ENCODE measurements around the gene BBS1. TPM values are rescaled to one million over a fixed set of nuclear protein-coding genes. Genes with fewer than 3 reads are reported as not detected.

The BBS1 gene
- total and polyA plus RNA-seq, 4 donors: 39.8 to 77.1 (median 55.6) TPM

DNA sequence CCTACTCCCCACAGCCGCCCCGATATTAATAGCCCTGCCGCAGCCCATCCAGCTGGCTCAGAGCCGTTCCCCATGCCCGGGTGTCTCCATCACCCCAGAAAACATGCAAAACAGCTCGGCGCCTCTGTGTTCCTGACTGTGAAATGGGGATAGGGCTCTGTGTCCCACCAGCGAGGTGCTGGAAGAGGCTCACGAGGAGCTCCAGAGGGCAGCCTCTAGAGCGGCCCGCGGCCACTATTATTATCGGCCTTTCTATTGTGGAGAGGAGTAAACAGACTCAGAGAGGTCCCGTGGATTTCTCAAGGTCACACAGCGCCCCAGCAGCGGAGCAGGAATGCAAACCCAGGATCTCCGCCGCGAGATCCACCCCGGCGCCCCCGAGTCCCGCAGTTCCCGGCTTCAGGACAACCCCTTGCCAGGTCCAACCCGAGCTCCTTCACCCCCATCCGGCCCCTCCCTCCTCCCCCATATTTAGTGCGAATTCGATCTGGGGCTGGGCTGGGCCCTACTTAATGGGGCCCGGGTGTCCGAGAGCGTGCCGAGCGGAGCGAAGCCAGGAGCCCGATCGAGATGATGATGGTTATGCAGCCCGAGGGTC lies 36.0 kb downstream of the BBS1 start, which contains the start of gene ACTN3:
TSS of gene ACTN3 (plus strand) at position 536 of the 598 bp plus-strand sequence. CDS start at position 571, 35 bp downstream.
- Histone ChIP-seq H3K4me3 (ENCODE audit: low read depth, low read length) (peak within 1 kb of the TSS; percentile 56), H3K9me3 (ENCODE audit: control insufficient read depth, insufficient read depth, low read length) (no peaks in the 10 kb centered on the region), H3K36me3 (ENCODE audit: control insufficient read depth, insufficient read depth, low read length) (peaks cover 25% of the 10 kb centered on the region), H3K4me1 (ENCODE audit: control insufficient read depth, insufficient read depth, low read length) (peaks cover 37% of the 10 kb centered on the region), H3K27ac (ENCODE audit: low read depth, low read length) (peak within 1 kb of the TSS; percentile 33), H3K27me3 (ENCODE audit: control insufficient read depth, insufficient read depth, low read length) (peaks cover 4% of the 10 kb centered on the region)
- DNase-seq (ENCODE audit: low read depth in 4 of 6, low spot score in 6 of 6): no peak
- 3% methylated on average over 30 of the region's 37 CpGs for WGBS (ENCODE audit: insufficient coverage)

- DNase-seq (ENCODE audit: low read depth in 4 of 6, low spot score in 6 of 6): no peak
- Histone ChIP-seq H3K4me1 (ENCODE audit: control insufficient read depth, insufficient read depth, low read length) (peaks cover 37% of the 10 kb centered on the region), H3K27me3 (ENCODE audit: control insufficient read depth, insufficient read depth, low read length) (peaks cover 4% of the 10 kb centered on the region), H3K36me3 (ENCODE audit: control insufficient read depth, insufficient read depth, low read length) (peaks cover 19% of the 10 kb centered on the region), H3K4me3 (ENCODE audit: low read depth, low read length) (no peak overlapping the region), H3K27ac (ENCODE audit: low read depth, low read length) (no peak overlapping the region), H3K9me3 (ENCODE audit: control insufficient read depth, insufficient read depth, low read length) (no peaks in the 10 kb centered on the region)
- 14% methylated on average over 15 of the region's 18 CpGs for WGBS (ENCODE audit: insufficient coverage)
These were observed 36.7 kb downstream of the BBS1 start for GRCh38 chr11:66546966-66547661.

DNA sequence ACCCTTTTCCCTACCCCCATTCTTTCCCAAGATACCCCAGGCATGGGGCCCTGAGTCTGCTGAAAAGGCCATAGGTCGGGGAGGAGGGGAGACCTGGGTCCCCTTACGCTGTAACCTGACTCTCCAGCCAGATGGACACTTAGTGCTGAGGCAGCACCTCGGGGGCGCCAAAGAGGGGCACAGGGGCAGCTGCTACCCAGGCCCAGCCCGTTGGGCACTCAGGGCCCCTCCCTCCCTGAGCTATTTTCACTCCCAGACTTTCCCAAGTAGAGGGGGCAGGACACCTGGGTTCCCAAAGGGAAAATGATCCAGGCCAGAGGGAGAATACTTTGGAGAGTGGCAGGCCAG lies 37.2 kb downstream of the BBS1 start:
- no peaks in the 10 kb centered on the region for H3K9me3 ChIP-seq (ENCODE audit: control insufficient read depth, insufficient read depth, low read length)
- no peak overlapping the region for H3K27ac ChIP-seq (ENCODE audit: low read depth, low read length)
- peaks cover 37% of the 10 kb centered on the region for H3K4me1 ChIP-seq (ENCODE audit: control insufficient read depth, insufficient read depth, low read length)
- peaks cover 13% of the 10 kb centered on the region for H3K36me3 ChIP-seq (ENCODE audit: control insufficient read depth, insufficient read depth, low read length)
- peaks cover 4% of the 10 kb centered on the region for H3K27me3 ChIP-seq (ENCODE audit: control insufficient read depth, insufficient read depth, low read length)
- H3K4me3 ChIP-seq (ENCODE audit: low read depth, low read length): no peak overlapping the region
- 24% methylated on average over 4 of the region's 5 CpGs for WGBS (ENCODE audit: insufficient coverage)
- DNase-seq (ENCODE audit: low read depth in 4 of 6, low spot score in 6 of 6): no peak

DNA sequence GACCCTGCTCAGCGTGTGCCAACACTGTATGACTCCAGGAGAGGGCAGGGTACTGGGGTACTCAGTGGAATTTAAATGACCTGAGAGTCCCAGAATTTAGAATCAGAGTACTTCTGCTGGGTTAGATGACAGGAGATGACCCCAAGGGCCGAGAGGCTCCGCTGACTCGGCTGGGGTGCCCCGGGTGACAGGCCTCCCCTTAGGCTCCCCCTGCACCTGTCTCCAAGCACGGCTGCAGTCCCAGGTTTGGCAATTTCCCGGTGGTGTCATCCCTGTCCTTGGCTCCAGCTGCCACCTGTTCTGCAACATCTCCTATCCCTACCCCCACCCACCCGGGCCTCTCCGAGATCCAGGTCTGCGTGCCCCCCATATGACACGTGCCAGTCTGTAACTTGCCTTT lies 37.6 kb downstream of the BBS1 start:
- H3K4me1 ChIP-seq (ENCODE audit: control insufficient read depth, insufficient read depth, low read length): peaks cover 36% of the 10 kb centered on the region
- H3K4me3 ChIP-seq (ENCODE audit: low read depth, low read length): no peak overlapping the region
- peaks cover 4% of the 10 kb centered on the region for H3K27me3 ChIP-seq (ENCODE audit: control insufficient read depth, insufficient read depth, low read length)
- no peak for DNase-seq (ENCODE audit: low read depth in 4 of 6, low spot score in 6 of 6)
- 45% methylated on average over 11 of the region's 11 CpGs for WGBS (ENCODE audit: insufficient coverage)
- H3K9me3 ChIP-seq (ENCODE audit: control insufficient read depth, insufficient read depth, low read length): no peaks in the 10 kb centered on the region
- H3K36me3 ChIP-seq (ENCODE audit: control insufficient read depth, insufficient read depth, low read length): peaks cover 9% of the 10 kb centered on the region
- H3K27ac ChIP-seq (ENCODE audit: low read depth, low read length): no peak overlapping the region

DNA sequence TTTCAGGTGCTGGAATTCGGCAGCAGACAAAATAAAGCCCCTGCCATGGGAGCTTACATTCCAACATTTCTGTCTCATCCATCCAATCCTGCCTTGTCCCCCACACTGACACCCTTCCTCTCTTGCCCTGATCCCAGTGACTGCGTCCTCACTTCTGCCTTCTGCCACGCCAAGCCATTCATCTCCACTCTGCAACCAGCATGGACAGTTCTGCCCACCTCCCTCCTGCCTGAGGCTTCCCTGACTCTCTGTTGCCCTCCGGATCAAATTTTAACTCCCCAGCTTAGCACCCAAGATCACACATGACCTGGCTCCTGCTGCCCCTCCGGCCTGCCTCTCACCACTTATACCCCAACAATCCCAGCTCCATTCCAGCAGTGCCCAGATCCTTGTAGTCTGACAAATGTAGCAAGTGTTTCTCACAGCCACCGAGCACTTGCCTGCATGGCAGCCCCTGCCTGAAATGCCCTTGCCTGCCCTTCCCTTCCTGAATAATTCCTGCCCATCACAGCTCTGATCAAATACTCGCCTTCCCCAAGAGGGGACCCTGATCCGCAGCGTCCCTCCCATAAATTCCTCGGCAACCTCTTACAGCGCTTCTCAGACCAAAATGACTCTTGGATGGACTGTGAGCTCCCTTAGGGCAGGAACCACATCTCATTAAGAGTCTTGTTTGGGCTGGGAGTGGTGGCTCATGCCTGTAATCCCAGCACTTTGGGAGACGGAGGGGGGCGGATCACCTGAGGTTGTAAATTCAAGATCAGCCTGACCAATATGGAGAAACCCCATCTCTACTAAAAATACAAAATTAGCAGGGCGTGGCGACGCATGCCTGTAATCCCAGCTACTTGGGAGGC lies 38.6 kb downstream of the BBS1 start:
- H3K27ac ChIP-seq (ENCODE audit: low read depth, low read length): no peak overlapping the region
- no peaks in the 10 kb centered on the region for H3K9me3 ChIP-seq (ENCODE audit: control insufficient read depth, insufficient read depth, low read length)
- H3K4me1 ChIP-seq (ENCODE audit: control insufficient read depth, insufficient read depth, low read length): peaks cover 26% of the 10 kb centered on the region
- no peak for DNase-seq (ENCODE audit: low read depth in 4 of 6, low spot score in 6 of 6)
- WGBS (ENCODE audit: insufficient coverage): 51% methylated on average over 12 of the region's 16 CpGs
- peaks cover 4% of the 10 kb centered on the region for H3K27me3 ChIP-seq (ENCODE audit: control insufficient read depth, insufficient read depth, low read length)
- no peak overlapping the region for H3K4me3 ChIP-seq (ENCODE audit: low read depth, low read length)
- no peaks in the 10 kb centered on the region for H3K36me3 ChIP-seq (ENCODE audit: control insufficient read depth, insufficient read depth, low read length)

DNA sequence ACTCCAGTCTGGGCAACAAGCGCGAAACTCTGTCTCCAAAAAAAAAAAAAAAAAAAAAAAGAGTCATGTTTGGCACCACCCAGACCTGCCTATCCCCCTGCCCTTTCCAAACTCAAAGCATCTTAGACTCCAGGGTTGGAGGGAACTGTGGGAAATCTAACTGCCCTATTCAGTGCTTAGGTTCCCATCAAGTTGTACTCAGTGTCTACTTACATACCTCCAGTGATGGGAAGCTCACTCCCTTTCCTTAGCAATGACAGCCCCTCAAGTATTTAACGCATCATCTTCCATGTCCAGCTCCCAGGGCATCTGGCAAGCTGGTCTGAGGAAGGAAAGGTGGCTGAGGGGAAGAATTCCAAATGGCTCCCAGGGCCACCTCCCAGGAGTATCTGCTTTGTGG lies 39.3 kb downstream of the BBS1 start:
- WGBS (ENCODE audit: insufficient coverage): no CpG with 5 or more reads among the region's 3 CpGs
- Histone ChIP-seq H3K27ac (ENCODE audit: low read depth, low read length) (no peak overlapping the region), H3K9me3 (ENCODE audit: control insufficient read depth, insufficient read depth, low read length) (no peaks in the 10 kb centered on the region), H3K4me3 (ENCODE audit: low read depth, low read length) (no peak overlapping the region), H3K36me3 (ENCODE audit: control insufficient read depth, insufficient read depth, low read length) (no peaks in the 10 kb centered on the region), H3K4me1 (ENCODE audit: control insufficient read depth, insufficient read depth, low read length) (peaks cover 22% of the 10 kb centered on the region), H3K27me3 (ENCODE audit: control insufficient read depth, insufficient read depth, low read length) (peaks cover 4% of the 10 kb centered on the region)
- no peak for DNase-seq (ENCODE audit: low read depth in 4 of 6, low spot score in 6 of 6)

DNA sequence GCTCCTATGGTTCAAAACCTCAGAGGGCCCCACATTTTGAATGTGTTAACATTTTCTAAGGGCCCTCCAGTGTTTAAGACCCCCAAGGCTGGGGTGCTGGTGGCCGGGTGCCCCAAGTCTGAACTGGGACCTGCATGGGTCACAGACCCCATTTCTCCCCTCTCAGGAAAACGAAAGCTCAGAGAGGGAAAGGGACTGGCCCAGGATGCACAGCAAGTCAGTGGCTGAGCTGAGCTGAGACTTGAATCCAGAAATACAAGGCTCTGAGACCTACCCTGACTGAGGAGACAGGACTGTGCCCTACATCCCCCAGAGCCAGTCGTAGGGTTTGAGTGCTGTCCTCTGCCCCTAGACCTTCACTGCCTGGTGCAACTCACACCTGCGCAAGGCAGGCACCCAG lies 40.5 kb downstream of the BBS1 start:
- 74% methylated on average over 3 of the region's 4 CpGs for WGBS (ENCODE audit: insufficient coverage)
- Histone ChIP-seq H3K36me3 (ENCODE audit: control insufficient read depth, insufficient read depth, low read length) (no peaks in the 10 kb centered on the region), H3K9me3 (ENCODE audit: control insufficient read depth, insufficient read depth, low read length) (no peaks in the 10 kb centered on the region), H3K27me3 (ENCODE audit: control insufficient read depth, insufficient read depth, low read length) (peaks cover 4% of the 10 kb centered on the region), H3K4me1 (ENCODE audit: control insufficient read depth, insufficient read depth, low read length) (peaks cover 15% of the 10 kb centered on the region), H3K27ac (ENCODE audit: low read depth, low read length) (no peak overlapping the region), H3K4me3 (ENCODE audit: low read depth, low read length) (no peak overlapping the region)
- DNase-seq (ENCODE audit: low read depth in 4 of 6, low spot score in 6 of 6): no peak

GRCh38 chr11:66554602-66555001 lies 44.2 kb downstream of the BBS1 start:
- WGBS (ENCODE audit: insufficient coverage): 77% methylated on average over 5 of the region's 5 CpGs
- no peaks in the 10 kb centered on the region for H3K36me3 ChIP-seq (ENCODE audit: control insufficient read depth, insufficient read depth, low read length)
- H3K27me3 ChIP-seq (ENCODE audit: control insufficient read depth, insufficient read depth, low read length): peaks cover 15% of the 10 kb centered on the region
- no peak overlapping the region for H3K27ac ChIP-seq (ENCODE audit: low read depth, low read length)
- no peak for DNase-seq (ENCODE audit: low read depth in 4 of 6, low spot score in 6 of 6)
- H3K9me3 ChIP-seq (ENCODE audit: control insufficient read depth, insufficient read depth, low read length): no peaks in the 10 kb centered on the region
- H3K4me1 ChIP-seq (ENCODE audit: control insufficient read depth, insufficient read depth, low read length): peaks cover 8% of the 10 kb centered on the region
- no peak overlapping the region for H3K4me3 ChIP-seq (ENCODE audit: low read depth, low read length)

DNA sequence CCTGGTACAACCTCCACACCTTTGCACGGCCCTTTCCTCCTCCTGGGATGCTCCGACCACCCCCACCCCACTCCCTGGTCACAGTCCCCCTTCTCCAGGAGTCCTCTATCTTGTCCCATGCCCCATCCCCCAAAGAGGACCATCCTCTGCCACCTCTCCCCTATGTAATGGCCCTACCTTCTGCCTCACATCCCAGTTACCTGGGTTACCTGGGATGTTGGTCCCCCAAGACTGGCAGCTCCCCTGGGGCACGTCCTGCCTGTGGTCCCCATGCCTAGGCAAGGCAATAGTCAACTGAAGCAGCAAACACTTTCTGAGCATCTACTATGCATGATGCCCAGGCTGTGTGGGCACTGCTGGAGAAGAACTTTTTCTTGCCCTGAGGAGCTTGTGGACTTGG lies 45.0 kb downstream of the BBS1 start:
- Histone ChIP-seq H3K9me3 (ENCODE audit: control insufficient read depth, insufficient read depth, low read length) (no peaks in the 10 kb centered on the region), H3K27me3 (ENCODE audit: control insufficient read depth, insufficient read depth, low read length) (peaks cover 13% of the 10 kb centered on the region), H3K4me1 (ENCODE audit: control insufficient read depth, insufficient read depth, low read length) (peaks cover 8% of the 10 kb centered on the region), H3K27ac (ENCODE audit: low read depth, low read length) (no peak overlapping the region), H3K36me3 (ENCODE audit: control insufficient read depth, insufficient read depth, low read length) (peaks cover 3% of the 10 kb centered on the region), H3K4me3 (ENCODE audit: low read depth, low read length) (no peak overlapping the region)
- DNase-seq (ENCODE audit: low read depth in 4 of 6, low spot score in 6 of 6): no peak
- 51% methylated on average over 3 of the region's 3 CpGs for WGBS (ENCODE audit: insufficient coverage)
